Effector memory CD4-positive, alpha-beta T cell (primary cell): ENCODE measurements around the gene GALNT11.
A peak's percentile ranks its signal among the peaks of the same experiment; 100 is the strongest.

Experiments
- DNase-seq, 3 donors: peaks; one replicate each; pipeline ENCODE4 v3.0.0-alpha.2; 2020
- H3K27ac ChIP-seq: 2 replicates; pipeline ENCODE4 v1.7.0; 2013; ENCODE audit warnings: mild to moderate bottlenecking, low read length, moderate library complexity; ENCODE audit not compliant: insufficient read depth, poor library complexity, severe bottlenecking
- H3K27me3 ChIP-seq: replicated peaks from 2 replicates; pipeline ENCODE4 v1.7.0; 2013; ENCODE audit warnings: mild to moderate bottlenecking, low read length; ENCODE audit not compliant: insufficient read depth, control insufficient read depth, poor library complexity, severe bottlenecking
- H3K36me3 ChIP-seq: 2 replicates; pipeline ENCODE4 v1.7.0; 2013; ENCODE audit warnings: mild to moderate bottlenecking, low read length, moderate library complexity; ENCODE audit not compliant: control insufficient read depth, insufficient read depth
- H3K4me1 ChIP-seq: 2 replicates; pipeline ENCODE4 v1.7.0; 2013; ENCODE audit warnings: low read length, mild to moderate bottlenecking; ENCODE audit not compliant: control insufficient read depth, insufficient read depth, poor library complexity, severe bottlenecking
- H3K4me3 ChIP-seq: 2 replicates; pipeline ENCODE4 v1.7.0; 2013; ENCODE audit warnings: low read length, low read depth, mild to moderate bottlenecking; ENCODE audit not compliant: insufficient read depth, poor library complexity, severe bottlenecking
- H3K9me3 ChIP-seq: 2 replicates; pipeline ENCODE4 v1.7.0; 2013; ENCODE audit warnings: mild to moderate bottlenecking, low read length, moderate library complexity; ENCODE audit not compliant: control insufficient read depth

The GALNT11 gene

DNA sequence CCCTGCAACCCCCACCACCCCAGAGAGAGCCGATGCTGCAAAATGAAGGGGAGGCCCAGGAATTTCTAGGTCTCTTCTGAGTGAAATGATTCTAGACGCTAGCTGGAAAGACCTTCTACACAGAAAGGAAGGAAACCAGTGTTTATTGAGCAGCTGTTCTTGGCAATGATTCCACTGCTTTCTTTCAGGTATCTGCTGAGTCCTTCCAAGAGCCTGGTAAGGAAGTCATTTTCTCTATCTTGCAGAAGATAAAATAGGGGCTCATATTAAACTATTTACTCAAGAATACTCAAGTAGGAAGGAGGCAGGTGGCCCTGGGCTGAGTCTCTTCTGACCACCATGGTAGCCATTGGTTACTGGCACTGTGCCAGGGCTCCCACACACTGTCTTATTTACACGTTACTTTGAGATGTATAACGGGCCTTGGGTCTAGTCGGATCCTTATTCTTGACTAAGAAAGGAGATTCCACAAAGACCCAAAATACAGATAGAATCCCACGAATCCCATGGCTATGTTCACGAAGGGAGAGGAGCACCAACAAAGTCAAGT lies 112.1 kb downstream of the GALNT11 start:
- H3K36me3 ChIP-seq, result peaks cover 41% of the 10 kb centered on the region
- H3K27ac ChIP-seq, result no peak overlapping the region
- DNase-seq, result no peak

DNA sequence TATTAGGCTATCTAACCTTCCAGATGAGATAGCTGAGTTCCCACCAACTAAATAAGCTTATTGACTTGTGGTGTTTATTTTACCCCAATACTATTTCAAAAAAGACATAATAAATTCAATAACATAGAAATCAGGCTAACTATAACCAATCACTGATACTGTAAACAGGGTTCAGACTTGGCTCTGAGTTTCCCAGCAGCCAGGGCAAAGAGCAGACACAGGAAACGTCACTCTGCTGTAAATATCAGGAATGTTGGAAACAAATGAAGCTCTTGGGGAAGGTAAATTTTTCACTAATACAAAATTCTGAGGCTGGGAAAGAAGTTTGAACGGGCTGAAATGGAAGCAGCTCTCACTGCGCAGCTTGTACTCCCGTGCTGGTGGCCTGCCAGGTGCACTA lies 114.6 kb downstream of the GALNT11 start:
- no peak for DNase-seq
- Histone ChIP-seq H3K27ac (no peak overlapping the region), H3K9me3 (no peaks in the 10 kb centered on the region), H3K4me3 (no peak overlapping the region), H3K4me1 (peaks cover 27% of the 10 kb centered on the region), H3K27me3 (no peaks in the 10 kb centered on the region), H3K36me3 (peaks cover 41% of the 10 kb centered on the region)

More for the DNA sequence above, 112.1 kb downstream of the GALNT11 start:
- Histone ChIP-seq H3K27me3 (no peaks in the 10 kb centered on the region), H3K4me1 (peaks cover 2% of the 10 kb centered on the region), H3K4me3 (no peak overlapping the region), H3K9me3 (no peaks in the 10 kb centered on the region)

GRCh38 chr7:152140560-152140959 lies 115.1 kb downstream of the GALNT11 start:
- H3K4me3 ChIP-seq, result no peak overlapping the region
- no peak for DNase-seq
- no peak overlapping the region for H3K27ac ChIP-seq
- no peaks in the 10 kb centered on the region for H3K9me3 ChIP-seq
- H3K4me1 ChIP-seq, result peaks cover 32% of the 10 kb centered on the region
- H3K27me3 ChIP-seq, result no peaks in the 10 kb centered on the region
- peaks cover 41% of the 10 kb centered on the region for H3K36me3 ChIP-seq

- DNase-seq, result no peak
- Histone ChIP-seq H3K4me3 (no peak overlapping the region), H3K36me3 (peaks cover 31% of the 10 kb centered on the region), H3K9me3 (no peaks in the 10 kb centered on the region), H3K4me1 (peaks cover 40% of the 10 kb centered on the region), H3K27ac (peak overlapping the region; percentile 47), H3K27me3 (no peaks in the 10 kb centered on the region)
Observed at GRCh38 chr7:152142976-152143595, 117.6 kb downstream of the GALNT11 start.

DNA sequence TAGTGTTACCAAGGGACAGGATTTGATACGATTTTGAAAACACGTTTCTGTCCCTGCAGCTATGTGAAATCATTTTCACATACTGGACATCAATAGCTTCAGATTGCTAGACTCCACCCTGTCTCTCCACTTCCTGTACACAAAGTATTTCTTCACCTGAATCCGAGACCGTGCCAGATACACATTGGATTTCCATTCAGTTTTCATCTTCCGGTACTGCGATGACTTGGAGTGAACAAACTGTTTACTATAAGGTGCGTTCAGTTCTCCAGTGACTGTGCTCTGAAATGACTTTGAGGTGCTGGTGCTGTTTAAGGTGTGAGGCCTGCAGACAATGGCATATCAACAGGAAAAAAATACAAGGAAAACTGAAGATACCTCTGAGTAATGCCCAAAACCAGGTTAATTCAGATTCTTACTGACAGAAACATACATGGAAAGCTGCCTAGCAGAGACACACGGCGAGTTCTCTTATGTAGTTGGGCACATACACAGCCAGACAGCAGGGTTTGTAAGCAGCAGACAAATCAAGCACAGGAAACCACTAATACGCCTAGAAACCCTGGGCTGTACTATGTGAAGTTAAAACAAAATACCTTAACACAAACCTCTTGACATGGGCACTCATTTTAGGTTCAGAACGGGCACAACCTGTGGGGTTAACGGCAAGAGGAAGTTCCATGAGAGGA lies 119.2 kb downstream of the GALNT11 start:
- Histone ChIP-seq H3K36me3 (peaks cover 27% of the 10 kb centered on the region), H3K27me3 (no peaks in the 10 kb centered on the region), H3K27ac (peak overlapping the region; percentile 47), H3K4me1 (peaks cover 40% of the 10 kb centered on the region), H3K9me3 (no peaks in the 10 kb centered on the region), H3K4me3 (peak overlapping the region; percentile 14)
- DNase-seq, result no peak

- no peak overlapping the region for H3K27ac ChIP-seq
- H3K4me3 ChIP-seq, result no peak overlapping the region
- peaks cover 40% of the 10 kb centered on the region for H3K4me1 ChIP-seq
- peaks cover 23% of the 10 kb centered on the region for H3K36me3 ChIP-seq
- no peak for DNase-seq
- no peaks in the 10 kb centered on the region for H3K27me3 ChIP-seq
- H3K9me3 ChIP-seq, result no peaks in the 10 kb centered on the region
Observed at GRCh38 chr7:152145853-152146466, 120.5 kb downstream of the GALNT11 start.

DNA sequence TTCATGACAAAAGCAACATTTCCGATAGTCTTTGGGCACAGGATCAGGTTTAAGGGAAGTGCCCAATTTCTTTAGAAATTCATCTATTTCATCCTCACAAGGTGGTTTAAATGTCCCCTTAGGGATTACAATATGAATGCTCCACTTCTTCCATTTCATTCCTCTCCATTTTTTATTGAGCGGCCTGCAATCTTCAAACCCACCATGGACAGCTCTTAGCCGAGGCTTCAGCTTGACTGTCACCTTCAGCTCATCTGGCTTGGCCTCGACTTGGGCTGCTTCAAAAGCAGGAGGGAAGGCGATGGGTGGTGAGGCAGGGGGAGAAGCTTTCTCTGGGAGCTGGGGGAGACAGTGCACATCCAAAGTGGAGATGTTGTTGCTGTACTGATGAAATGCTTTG lies 123.2 kb downstream of the GALNT11 start:
- DNase-seq, result no peak
- Histone ChIP-seq H3K4me3 (no peak overlapping the region), H3K9me3 (no peaks in the 10 kb centered on the region), H3K27me3 (no peaks in the 10 kb centered on the region), H3K27ac (no peak overlapping the region), H3K36me3 (peaks cover 48% of the 10 kb centered on the region), H3K4me1 (peaks cover 26% of the 10 kb centered on the region)

DNA sequence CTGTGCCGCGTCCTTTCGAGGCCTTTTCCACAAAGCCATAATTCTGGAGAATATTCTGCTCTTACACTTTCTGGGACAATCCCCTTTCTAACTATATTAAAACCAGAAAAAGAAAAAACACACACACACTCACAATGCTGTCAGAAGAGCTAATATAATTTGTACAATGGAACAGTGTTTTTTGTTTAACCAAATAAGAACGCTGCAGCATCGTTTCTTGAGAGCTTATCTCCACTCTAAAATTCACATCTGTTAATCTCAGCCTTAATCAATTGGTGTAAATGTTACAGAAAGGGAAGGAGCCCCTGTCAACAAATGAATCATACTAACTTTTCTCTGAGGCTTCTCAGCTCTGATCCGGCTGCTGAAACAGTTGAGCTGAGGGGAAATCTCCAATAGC lies 123.9 kb downstream of the GALNT11 start:
- H3K9me3 ChIP-seq, result no peaks in the 10 kb centered on the region
- H3K27ac ChIP-seq, result no peak overlapping the region
- H3K4me3 ChIP-seq, result no peak overlapping the region
- H3K36me3 ChIP-seq, result peaks cover 53% of the 10 kb centered on the region
- DNase-seq, result no peak
- peaks cover 19% of the 10 kb centered on the region for H3K4me1 ChIP-seq
- no peaks in the 10 kb centered on the region for H3K27me3 ChIP-seq

- DNase-seq, result no peak
- Histone ChIP-seq H3K9me3 (no peaks in the 10 kb centered on the region), H3K27me3 (no peaks in the 10 kb centered on the region), H3K36me3 (peaks cover 65% of the 10 kb centered on the region), H3K4me3 (no peak overlapping the region), H3K27ac (no peak overlapping the region), H3K4me1 (no peaks in the 10 kb centered on the region)
Observed at GRCh38 chr7:152152267-152152666, 126.8 kb downstream of the GALNT11 start.
